GM19372 (cell line): Measurements from ENCODE around the gene LOXL1.
A peak's percentile ranks its signal among the peaks of the same experiment; 100 is the strongest.

Source experiments
- ATAC-seq: cut with Tn5 transposase; IDR thresholded peaks from one replicate; pipeline ENCODE4 v1.9.1; 2021; ENCODE audit warnings: mild to moderate bottlenecking, low read depth, moderate library complexity; ENCODE audit not compliant: unreplicated experiment

The LOXL1 gene

GRCh38 chr15:73990250-73991005, 64.2 kb downstream of the LOXL1 start:
- ATAC-seq, result no peak

DNA sequence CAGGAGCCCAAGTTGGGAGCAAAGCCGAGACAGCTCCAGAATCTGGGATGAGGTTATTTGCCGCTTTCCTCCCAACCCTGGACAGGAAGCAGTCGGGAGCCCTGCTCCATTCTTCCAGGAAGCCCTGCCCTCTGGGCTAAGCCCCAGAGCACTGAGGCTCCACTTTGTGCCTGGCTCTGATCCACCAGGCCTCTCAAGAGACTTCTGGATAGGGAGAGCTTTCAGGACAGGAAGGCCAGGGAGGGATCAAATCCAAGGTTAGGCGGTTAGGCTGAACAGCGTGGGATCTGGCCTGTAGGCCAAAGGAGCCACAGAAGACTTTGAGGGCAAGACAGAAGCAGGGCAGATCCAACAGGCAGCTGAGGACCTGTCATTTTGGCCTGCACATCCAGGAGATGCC, 65.0 kb downstream of the LOXL1 start:
- no peak for ATAC-seq

DNA sequence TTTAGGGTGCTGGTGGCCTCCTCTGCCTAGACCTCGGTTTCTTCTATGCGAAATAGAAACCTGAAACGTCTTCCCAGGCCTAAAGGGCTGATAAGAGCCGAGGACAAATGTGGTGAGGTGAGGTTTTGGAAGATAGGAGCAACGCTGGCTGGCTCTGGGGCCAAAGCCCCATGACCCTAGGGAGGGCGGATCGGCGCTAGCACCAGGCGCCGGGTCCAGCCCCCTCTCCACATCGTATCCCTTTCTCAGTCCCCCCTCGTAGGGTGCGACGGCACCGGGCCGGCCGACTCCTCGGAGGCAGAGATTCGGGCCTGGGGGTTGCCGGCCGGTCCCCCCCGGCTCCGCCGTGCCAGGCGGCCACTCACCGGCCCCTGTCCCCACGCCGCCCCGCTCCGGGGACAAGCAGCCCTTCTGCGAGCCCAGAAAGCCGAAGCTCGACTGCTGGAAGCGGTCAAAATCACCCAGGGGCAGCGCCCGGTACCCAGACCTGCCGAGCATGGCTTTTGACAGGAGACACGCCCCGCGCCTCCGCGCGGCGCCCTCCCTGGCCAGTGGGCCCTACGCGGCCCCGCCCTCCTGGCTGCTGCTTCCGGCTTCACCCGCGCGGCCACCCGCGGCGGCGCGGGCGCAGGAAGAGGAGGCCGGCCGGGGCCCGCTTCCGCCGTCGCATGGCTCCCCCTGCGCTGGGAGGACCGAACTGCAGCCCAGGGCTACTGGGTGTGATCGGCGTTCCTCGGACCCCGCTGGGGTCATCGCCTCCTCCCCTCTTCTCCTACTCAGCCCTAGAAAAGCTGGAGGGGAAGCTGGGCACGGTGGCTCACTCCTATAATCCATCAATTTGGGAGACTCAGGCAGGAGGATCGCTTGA, 65.7 kb downstream of the LOXL1 start, which contains the start of gene STOML1:
STOML1 (minus strand) TSS at position 570 of the 868 bp plus-strand sequence; CDS start at position 498, 72 bp downstream.
- ATAC-seq, result peak; percentile 74

DNA sequence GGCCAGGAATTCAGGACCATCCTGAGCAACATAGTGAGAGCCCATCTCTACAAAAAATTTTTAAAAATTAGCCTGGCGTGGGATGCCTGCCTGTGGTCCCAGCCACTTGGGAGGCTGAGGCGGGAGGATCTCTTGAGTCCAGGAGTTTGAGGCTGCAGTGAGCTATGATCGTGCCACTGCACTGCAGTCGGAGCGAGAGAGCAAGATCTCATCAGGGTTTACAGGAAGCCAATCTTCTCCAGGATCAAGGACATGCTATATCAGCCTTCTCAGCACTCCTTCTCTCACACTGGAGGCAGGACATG, 66.3 kb downstream of the LOXL1 start:
- ATAC-seq, result no peak

DNA sequence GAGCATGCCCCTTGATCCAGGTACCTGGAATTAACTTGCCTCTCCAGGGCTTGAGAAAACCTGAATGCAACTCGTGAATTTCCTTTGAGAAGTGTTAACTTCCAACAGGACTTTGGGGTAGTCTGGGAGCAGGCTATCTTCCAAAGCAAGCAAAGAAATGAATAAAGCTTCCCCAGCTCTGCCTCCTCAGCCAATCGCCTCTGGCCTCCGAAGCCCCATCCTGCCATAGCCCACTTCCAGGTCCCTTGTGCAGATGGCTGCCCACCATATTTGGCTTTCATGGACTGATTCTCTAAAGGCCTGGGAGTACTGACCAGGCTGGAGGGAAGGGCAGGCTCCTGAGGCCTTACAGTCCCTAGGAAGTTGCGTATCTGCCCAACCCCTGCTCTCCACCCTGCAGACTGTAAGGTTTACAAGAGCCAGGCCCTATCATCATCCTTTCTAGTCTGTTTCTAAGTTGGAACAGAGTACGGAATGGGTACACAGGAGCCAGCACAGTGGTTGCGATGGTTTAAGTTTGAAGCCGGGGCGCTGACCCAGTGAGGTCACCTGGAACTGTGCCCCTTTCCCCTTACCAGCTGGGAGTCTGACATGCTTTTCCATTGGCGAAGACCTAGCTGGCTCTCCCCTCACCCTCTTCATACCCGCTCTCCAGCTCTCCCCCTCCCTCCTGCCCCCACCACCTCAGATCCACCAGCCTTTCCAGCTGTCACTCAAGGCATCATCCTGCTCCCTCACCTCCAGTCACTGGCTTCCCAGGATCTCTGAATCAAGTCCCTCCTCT, 67.1 kb downstream of the LOXL1 start:
- no peak for ATAC-seq

GRCh38 chr15:73994413-73994883, 68.2 kb downstream of the LOXL1 start, which contains the start of gene PML:
Gene PML, plus strand, starts transcription at chr15:73994716. Its CDS starts 97 bp downstream, at chr15:73994813.
- ATAC-seq, result peak; percentile 54

- no peak for ATAC-seq
Measured at GRCh38 chr15:73994912-73995622, 68.8 kb downstream of the LOXL1 start.

- ATAC-seq, result no peak
Measured at GRCh38 chr15:73996267-73996666, 70.0 kb downstream of the LOXL1 start.

- ATAC-seq, result no peak
Measured at GRCh38 chr15:73996939-73997338, 70.7 kb downstream of the LOXL1 start.

DNA sequence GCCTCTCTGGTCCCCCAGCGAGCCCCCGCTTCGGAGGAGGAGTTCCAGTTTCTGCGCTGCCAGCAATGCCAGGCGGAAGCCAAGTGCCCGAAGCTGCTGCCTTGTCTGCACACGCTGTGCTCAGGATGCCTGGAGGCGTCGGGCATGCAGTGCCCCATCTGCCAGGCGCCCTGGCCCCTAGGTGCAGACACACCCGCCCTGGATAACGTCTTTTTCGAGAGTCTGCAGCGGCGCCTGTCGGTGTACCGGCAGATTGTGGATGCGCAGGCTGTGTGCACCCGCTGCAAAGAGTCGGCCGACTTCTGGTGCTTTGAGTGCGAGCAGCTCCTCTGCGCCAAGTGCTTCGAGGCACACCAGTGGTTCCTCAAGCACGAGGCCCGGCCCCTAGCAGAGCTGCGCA, 71.7 kb downstream of the LOXL1 start:
- ATAC-seq, result no peak
